Measurements from ENCODE around the gene RBM19.

The RBM19 gene

GRCh38 chr12:113893221-113893620 is 72.9 kb downstream of the RBM19 start:
- Histone ChIP-seq H2AFZ (ENCODE audit: low read length) (no peak overlapping the region), H3K4me2 (ENCODE audit: low read length) (no peak overlapping the region), H3K27ac (ENCODE audit: low read depth, low read length, poor library complexity, severe bottlenecking) (no peak overlapping the region), H3K79me2 (ENCODE audit: insufficient read depth, low read length) (no peaks in the 10 kb centered on the region), H3F3A (ENCODE audit: insufficient read depth, low read length) (no peaks in the 10 kb centered on the region), H3K9ac (ENCODE audit: low read length) (no peak overlapping the region), H4K20me1 (ENCODE audit: insufficient read depth, low read length) (no peaks in the 10 kb centered on the region), H3K4me1 (ENCODE audit: insufficient read depth, low read length, severe bottlenecking) (no peaks in the 10 kb centered on the region), H3K27me3 (ENCODE audit: insufficient read depth, low read length) (no peaks in the 10 kb centered on the region), H3K4me3 (ENCODE audit: low read depth, low read length, poor library complexity, severe bottlenecking) (no peak overlapping the region), H3K9me3 (ENCODE audit: low read length) (no peaks in the 10 kb centered on the region), H3K36me3 (ENCODE audit: insufficient read depth, low read length) (no peaks in the 10 kb centered on the region), H3K9me2 (ENCODE audit: low read depth, low read length) (no peaks in the 10 kb centered on the region)
- no peak for TF ChIP-seq CTCF (IDR thresholded peaks at IDR 0.05; ENCODE audit: low read length)
- TF ChIP-seq EZH2 (IDR thresholded peaks at IDR 0.05; ENCODE audit: borderline replicate concordance, low read length) = no peak

DNA sequence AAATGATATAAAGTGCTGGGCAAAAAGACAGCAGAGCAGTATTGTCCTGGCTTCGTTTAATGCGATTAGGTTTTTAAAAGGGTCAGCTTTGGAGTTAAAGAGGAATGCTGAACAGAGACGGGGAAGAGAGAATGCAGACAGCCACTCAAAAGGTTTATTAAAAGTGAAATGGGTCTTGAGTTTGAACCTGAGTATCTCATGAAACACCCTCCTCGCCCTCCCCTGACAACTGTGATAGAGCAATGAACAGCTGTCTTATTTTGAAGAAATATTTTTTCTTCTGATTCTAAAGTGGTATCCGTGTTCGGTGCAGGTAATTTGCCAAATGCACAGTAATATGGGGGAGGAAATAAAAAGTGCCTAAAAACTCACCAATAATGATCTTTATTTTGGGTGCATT is 73.6 kb downstream of the RBM19 start:
- Histone ChIP-seq H3K79me2 (ENCODE audit: insufficient read depth, low read length) (no peaks in the 10 kb centered on the region), H4K20me1 (ENCODE audit: insufficient read depth, low read length) (no peaks in the 10 kb centered on the region), H3K9ac (ENCODE audit: low read length) (no peak overlapping the region), H2AFZ (ENCODE audit: low read length) (no peak overlapping the region), H3K9me2 (ENCODE audit: low read depth, low read length) (no peaks in the 10 kb centered on the region), H3K27ac (ENCODE audit: low read depth, low read length, poor library complexity, severe bottlenecking) (no peak overlapping the region), H3F3A (ENCODE audit: insufficient read depth, low read length) (no peaks in the 10 kb centered on the region), H3K9me3 (ENCODE audit: low read length) (no peaks in the 10 kb centered on the region), H3K4me2 (ENCODE audit: low read length) (no peak overlapping the region), H3K4me3 (ENCODE audit: low read depth, low read length, poor library complexity, severe bottlenecking) (no peak overlapping the region), H3K36me3 (ENCODE audit: insufficient read depth, low read length) (no peaks in the 10 kb centered on the region), H3K27me3 (ENCODE audit: insufficient read depth, low read length) (no peaks in the 10 kb centered on the region), H3K4me1 (ENCODE audit: insufficient read depth, low read length, severe bottlenecking) (no peaks in the 10 kb centered on the region)
- TF ChIP-seq CTCF (IDR thresholded peaks at IDR 0.05; ENCODE audit: low read length) (no peak), EZH2 (IDR thresholded peaks at IDR 0.05; ENCODE audit: borderline replicate concordance, low read length) (no peak)

- no peaks in the 10 kb centered on the region for H3K9me3 ChIP-seq (ENCODE audit: low read length)
- H3K4me2 ChIP-seq (ENCODE audit: low read length) = no peak overlapping the region
- no peaks in the 10 kb centered on the region for H3K9me2 ChIP-seq (ENCODE audit: low read depth, low read length)
- H3K9ac ChIP-seq (ENCODE audit: low read length) = no peak overlapping the region
- no peak overlapping the region for H2AFZ ChIP-seq (ENCODE audit: low read length)
- no peaks in the 10 kb centered on the region for H3K79me2 ChIP-seq (ENCODE audit: insufficient read depth, low read length)
- TF ChIP-seq EZH2 (IDR thresholded peaks at IDR 0.05; ENCODE audit: borderline replicate concordance, low read length) (no peak), CTCF (IDR thresholded peaks at IDR 0.05; ENCODE audit: low read length) (no peak)
- no peak overlapping the region for H3K27ac ChIP-seq (ENCODE audit: low read depth, low read length, poor library complexity, severe bottlenecking)
- no peaks in the 10 kb centered on the region for H4K20me1 ChIP-seq (ENCODE audit: insufficient read depth, low read length)
- no peaks in the 10 kb centered on the region for H3K27me3 ChIP-seq (ENCODE audit: insufficient read depth, low read length)
- H3F3A ChIP-seq (ENCODE audit: insufficient read depth, low read length) = no peaks in the 10 kb centered on the region
- no peaks in the 10 kb centered on the region for H3K4me1 ChIP-seq (ENCODE audit: insufficient read depth, low read length, severe bottlenecking)
- no peak overlapping the region for H3K4me3 ChIP-seq (ENCODE audit: low read depth, low read length, poor library complexity, severe bottlenecking)
- H3K36me3 ChIP-seq (ENCODE audit: insufficient read depth, low read length) = no peaks in the 10 kb centered on the region
These were observed 74.2 kb downstream of the RBM19 start for GRCh38 chr12:113891739-113892520.
